Stimulated activated naive CD4-positive, alpha-beta T cell treated with Interleukin-2 at 50 U/mL for 16 hours (primary cell): Measurements from ENCODE around the gene OR2H1.
"Not testable (repeated sequence)": the region's sequence is repeated elsewhere in the genome, so short reads cannot be mapped to it uniquely, and the experiment has no call there.

Experiments
- DNase-seq: peaks from one replicate; lab custom pipeline; 2025; lab: John Stamatoyannopoulos, UW

Gene OR2H1

DNA sequence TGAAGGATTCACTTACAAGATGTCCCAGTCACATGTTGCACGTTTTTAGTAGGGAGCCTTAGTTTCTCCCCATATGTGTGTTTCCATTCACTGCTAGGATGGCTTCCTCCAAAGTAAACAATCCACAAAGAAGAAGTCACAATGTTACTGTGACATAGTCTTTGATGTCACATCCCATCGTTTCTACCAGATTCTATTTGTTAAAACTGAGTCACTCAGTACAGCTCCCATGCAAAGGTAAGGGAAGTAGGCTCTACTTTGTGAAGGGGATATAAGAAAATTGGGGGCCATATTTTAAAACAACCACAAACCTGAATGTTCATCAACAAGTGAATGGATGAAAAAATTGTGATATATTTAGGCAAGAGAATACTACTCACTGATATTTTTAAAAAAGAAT, at the start of gene OR2H1, which contains the start of gene OR11A1:
TSS of gene OR2H1 (plus strand) at position 185 of the 400 bp plus-strand sequence. CDS start 4,615 bp downstream, outside the sequence.
TSS of gene OR11A1 (minus strand) at position 101 of the 400 bp plus-strand sequence. CDS start 29,430 bp downstream, outside the sequence.
- DNase-seq: no peak

DNA sequence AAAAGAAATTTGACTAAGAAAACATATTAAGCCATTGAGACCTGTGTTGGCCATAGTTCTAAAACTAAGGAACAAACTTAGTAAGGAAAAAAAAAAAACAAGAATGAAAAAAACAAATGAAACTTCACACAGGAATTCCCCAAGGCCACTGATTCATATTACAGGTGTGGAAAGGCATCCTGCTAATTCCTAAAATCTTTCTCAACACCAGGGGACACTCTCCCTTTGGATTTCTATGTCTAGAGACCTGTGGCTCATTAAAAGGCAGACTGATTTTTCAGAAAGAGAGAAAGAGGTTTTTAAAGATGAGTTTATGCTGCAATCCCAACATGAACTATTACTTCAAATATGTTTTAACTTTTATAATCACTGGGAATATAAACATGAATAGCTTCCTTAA, 42.4 kb upstream of the OR2H1 start, which contains the start of gene OR12D1:
TSS of gene OR12D1 (plus strand) at position 341 of the 400 bp plus-strand sequence.
- DNase-seq: no peak

DNA sequence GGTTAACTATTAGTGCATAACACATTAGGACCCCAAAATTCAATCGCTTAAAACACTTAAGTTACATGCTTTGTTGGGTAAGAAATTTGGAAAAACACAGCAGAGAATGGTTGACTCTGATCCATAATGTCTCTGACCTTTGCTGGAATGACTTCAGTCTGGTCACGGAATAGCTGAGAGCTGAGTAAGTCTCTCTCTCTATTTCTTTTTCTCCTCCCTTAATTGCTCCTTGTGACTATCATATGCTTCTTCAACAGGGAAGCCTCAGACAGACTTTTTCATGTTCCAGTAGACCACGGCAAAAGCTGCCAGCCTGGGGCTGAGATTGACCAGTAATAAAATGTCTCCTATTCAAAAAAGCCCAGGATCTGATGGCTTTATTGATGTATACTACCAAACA, 37.4 kb upstream of the OR2H1 start:
- DNase-seq: no peak

DNA sequence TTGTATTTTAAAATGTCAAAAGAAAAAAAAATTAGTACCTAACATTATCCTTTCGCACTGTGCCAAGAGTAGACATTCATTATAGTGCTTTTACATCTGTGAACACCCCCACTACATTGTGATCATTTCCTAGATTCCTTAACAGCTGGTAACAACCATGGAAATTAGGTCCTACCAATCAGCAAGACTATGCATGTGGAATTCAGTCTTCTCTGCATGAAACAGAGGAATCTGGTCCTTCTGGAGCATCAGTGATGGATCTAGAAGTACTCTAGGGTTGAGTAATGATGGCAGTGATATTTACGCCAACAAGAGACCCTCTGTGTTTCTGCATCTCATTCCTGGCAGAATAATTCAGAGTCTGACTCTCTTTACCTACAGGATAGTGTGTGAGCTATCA, 32.8 kb upstream of the OR2H1 start:
- DNase-seq: no peak

DNA sequence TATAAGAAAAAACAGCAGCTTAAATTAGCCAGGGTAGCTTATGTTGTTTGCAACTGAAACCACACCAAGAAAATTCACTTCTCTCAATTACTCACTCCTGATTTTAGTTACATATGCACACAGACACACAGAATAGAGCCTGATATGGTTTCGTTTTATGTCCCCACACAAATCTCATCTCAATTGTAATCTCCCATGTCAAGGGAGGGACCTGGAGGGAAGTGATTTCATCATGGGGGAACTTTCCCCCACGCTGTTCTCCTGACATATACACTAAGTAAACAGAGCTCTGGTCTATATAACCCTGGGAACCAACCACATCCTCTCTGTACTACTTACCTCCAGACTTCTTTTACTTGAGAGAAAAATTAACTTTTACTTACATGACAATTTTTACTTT, 32.4 kb upstream of the OR2H1 start:
- no peak for DNase-seq

- no peak for DNase-seq
Measured at GRCh38 chr6:29425075-29425474, 31.9 kb upstream of the OR2H1 start.

DNA sequence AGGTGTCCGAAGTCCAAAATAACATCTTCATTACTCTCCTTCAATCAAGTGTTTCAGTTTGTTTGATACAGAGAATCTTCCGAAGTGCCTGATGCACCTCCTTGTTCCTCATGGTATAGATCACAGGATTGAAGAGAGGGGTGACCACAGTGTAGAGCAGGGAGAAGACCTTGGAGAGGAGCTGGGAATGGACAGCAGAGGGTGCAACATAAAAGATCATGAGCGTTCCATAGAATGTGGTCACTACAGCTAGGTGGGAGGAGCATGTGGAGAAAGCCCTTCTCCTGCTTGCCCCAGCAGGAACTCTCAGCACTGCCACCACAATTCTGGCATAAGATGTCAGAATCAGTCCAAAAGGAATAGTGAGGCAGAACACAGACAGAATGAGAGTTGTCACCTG, 30.3 kb upstream of the OR2H1 start:
- no peak for DNase-seq

DNA sequence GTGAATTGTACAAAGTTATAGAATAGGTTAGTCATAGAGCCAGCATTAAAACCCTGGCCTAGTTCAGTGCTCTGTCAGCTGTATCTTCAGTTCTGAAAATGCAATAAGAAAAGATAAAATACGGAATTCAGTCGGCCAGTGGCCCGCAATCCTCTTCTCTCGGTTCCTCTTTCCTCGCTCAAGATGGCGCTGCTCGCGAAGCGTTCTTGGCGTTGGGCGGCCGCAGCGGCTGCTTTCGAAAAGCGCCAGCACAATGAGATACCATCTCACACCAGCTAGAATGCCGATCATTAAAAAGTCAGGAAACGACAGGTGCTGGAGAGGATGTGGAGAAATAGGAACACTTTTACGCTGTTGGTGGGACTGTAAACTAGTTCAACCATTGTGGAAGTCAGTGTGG, 20.2 kb upstream of the OR2H1 start:
- DNase-seq: not testable (repeated sequence)

DNA sequence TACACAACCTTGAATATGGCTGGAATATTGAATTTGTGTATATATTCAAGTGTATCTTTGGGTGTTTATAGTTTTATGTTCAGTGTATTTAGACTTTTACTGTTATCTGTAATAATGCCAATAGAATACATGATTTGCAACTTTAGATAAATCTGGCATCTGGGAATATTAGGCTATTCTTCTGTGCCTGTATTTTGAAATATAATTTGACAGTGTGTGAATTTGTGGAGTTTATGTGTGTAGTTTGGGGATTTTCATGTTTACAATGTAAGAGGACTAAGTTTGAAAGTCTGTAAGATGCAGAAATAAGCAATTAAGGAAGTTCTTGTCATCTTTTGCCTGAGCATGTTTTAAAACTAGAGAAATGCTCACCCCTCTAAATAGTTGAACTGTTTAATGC, 17.9 kb upstream of the OR2H1 start, which contains the start of gene OR10C1:
TSS of gene OR10C1 (plus strand) at position 301 of the 400 bp plus-strand sequence. CDS start 710 bp downstream, outside the sequence.
- DNase-seq: no peak

DNA sequence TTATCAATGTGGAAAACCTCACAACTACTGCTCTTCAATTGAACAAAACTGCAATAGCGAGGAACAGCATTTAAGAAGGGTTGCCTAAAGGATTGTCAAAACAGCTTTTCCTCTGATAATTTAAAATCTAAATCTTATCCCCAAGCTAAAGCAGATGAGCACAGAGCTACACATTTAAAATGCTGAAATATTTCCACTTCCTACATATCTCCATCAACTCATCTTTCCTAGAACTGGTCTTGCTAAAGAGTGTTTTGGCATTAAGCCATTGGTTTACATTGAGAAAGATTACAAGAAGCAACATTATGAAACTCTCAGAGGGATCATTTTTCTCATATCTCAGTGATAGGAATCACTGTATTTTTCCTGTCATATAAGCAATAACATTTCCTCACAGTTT, 14.2 kb upstream of the OR2H1 start:
- no peak for DNase-seq

DNA sequence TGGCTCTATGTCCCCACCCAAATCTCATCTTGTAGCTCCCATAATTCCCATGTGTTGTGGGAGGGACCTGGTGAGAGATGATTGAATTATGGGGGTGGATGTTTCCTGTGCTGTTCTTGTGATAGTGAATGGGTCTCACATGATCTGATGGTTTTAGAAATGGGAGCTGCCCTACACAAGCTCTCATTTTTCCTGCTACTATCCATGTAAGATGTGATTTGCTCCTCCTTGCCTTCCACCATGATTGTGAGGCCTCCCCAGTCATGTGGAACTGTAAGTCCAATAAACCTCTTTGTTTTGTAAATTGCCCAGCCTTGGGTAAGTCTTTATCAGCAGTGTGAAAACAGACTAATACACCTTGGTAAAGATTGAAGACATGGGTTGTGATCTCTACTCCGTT, 12.9 kb upstream of the OR2H1 start:
- not testable (repeated sequence) for DNase-seq

DNA sequence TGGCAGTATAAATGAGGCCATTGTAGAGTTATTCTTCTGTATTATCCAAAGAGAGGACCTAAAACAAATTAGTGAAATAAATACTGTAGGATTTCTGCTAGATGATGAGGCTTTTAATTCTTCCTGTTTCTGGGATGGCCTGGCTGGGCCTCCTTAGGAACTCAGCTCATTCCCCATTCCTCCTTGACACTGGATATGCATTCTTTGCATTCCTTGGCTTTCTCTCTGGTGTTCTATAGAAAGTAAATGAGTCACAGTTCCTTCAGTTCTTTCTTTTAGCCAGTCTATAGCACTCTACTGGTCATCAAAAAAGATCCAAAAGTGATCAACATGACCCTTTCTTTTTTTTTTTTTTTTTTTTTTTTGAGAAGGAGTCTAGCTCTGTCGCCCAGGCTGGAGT, 9.3 kb upstream of the OR2H1 start:
- DNase-seq: no peak

DNA sequence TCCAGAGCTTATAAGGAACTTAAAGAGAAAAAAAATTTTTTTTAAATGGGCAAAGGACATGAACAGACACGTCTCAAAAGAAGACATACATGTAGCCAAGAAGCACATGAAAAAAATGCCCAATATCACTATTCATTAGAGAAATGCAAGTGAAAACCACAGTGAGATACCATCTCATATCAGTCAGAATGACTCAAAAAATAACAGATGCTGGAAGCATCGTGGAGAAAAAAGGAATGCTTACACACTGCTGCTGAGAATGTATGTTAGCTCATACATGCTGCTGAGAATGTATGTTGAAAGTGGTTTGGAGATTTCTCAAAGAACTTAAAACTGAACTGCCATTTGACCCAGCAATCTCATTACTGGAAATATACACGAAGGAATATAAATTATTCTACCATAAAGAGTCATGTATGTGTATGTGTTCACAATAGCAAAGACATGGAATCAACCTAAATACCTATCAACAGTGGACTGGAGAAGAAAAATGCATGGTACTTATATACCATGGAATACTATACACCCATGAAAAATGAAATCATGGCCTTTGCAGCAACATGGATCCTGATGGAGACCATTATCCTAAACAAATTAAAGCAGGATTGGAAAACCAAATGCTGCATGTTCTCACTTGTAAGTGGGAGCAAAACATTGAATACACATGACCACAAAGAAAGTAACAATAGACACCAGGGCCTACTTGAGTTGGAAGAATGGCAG, 5.3 kb upstream of the OR2H1 start:
- no peak for DNase-seq

GRCh38 chr6:29461021-29461814, 4.3 kb downstream of the OR2H1 start:
- no peak for DNase-seq

DNA sequence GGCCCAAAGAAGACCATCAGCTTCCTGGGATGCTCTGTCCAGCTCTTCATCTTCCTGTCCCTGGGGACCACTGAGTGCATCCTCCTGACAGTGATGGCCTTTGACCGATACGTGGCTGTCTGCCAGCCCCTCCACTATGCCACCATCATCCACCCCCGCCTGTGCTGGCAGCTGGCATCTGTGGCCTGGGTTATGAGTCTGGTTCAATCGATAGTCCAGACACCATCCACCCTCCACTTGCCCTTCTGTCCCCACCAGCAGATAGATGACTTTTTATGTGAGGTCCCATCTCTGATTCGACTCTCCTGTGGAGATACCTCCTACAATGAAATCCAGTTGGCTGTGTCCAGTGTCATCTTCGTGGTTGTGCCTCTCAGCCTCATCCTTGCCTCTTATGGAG, 5.1 kb downstream of the OR2H1 start:
- no peak for DNase-seq

GRCh38 chr6:29465279-29465678, 8.3 kb downstream of the OR2H1 start:
- DNase-seq: no peak

- no peak for DNase-seq
Measured at GRCh38 chr6:29465801-29466200, 8.8 kb downstream of the OR2H1 start.

GRCh38 chr6:29466241-29466640, 9.3 kb downstream of the OR2H1 start:
- no peak for DNase-seq

DNA sequence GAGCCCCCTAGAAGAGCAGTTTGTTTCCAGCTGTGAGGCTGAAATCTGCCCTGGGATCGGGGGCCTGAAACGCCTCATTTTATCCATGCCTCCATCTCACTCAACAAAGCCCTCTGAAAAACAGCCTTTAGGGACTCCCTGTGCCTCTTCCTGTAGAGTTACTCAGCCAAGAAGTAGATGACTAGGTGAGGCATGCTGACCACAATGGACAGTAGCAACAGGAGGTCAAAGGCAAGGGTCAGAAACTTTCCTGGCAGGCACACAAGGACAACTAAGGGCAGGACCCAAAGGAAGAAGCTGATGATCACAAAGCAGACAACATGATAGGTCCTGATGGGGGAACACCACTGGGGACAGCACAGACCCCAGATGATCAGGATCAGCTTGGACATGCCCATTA, 18.0 kb downstream of the OR2H1 start:
- no peak for DNase-seq

GRCh38 chr6:29477923-29478450, 21.0 kb downstream of the OR2H1 start:
- no peak for DNase-seq

- no peak for DNase-seq
Measured at GRCh38 chr6:29478740-29479139, 21.8 kb downstream of the OR2H1 start.

- no peak for DNase-seq
Measured at GRCh38 chr6:29479560-29479959, 22.6 kb downstream of the OR2H1 start.

- no peak for DNase-seq
Measured at GRCh38 chr6:29483186-29483585, 26.2 kb downstream of the OR2H1 start.
